Nephron progenitor cell (in vitro differentiated cells): ENCODE data around the gene SLAMF9.

Experiments
- DNase-seq: peaks from one replicate; pipeline ENCODE4 v3.0.0; 2021
- H3K27ac Mint-ChIP-seq: 2 replicates; pipeline ENCODE4 v1.8.0; 2021; ENCODE audit warnings: mild to moderate bottlenecking, moderate library complexity, mixed read lengths
- H3K27me3 Mint-ChIP-seq: 2 replicates; pipeline ENCODE4 v1.8.0; 2021; ENCODE audit warnings: mild to moderate bottlenecking, low read depth, mixed read lengths; ENCODE audit not compliant: poor library complexity
- H3K36me3 Mint-ChIP-seq: 2 replicates; pipeline ENCODE4 v1.8.0; 2021; ENCODE audit warnings: low read depth, mixed read lengths
- H3K4me1 Mint-ChIP-seq: 2 replicates; pipeline ENCODE4 v1.8.0; 2021; ENCODE audit warnings: mixed read lengths
- H3K4me3 Mint-ChIP-seq: 2 replicates; pipeline ENCODE4 v1.8.0; 2021; ENCODE audit warnings: mild to moderate bottlenecking, moderate library complexity, mixed read lengths
- H3K9me3 Mint-ChIP-seq: 2 replicates; pipeline ENCODE4 v1.8.0; 2021; ENCODE audit warnings: mild to moderate bottlenecking, moderate library complexity, mixed read lengths
- TF ChIP-seq, protein P1 (sequence below): fragments of 200-600 bp; sonication (generic); IDR thresholded peaks from 2 replicates; pipeline ENCODE4 v1.5.0; 2021; ENCODE audit warnings: antibody characterized with exemption

The SLAMF9 gene

DNA sequence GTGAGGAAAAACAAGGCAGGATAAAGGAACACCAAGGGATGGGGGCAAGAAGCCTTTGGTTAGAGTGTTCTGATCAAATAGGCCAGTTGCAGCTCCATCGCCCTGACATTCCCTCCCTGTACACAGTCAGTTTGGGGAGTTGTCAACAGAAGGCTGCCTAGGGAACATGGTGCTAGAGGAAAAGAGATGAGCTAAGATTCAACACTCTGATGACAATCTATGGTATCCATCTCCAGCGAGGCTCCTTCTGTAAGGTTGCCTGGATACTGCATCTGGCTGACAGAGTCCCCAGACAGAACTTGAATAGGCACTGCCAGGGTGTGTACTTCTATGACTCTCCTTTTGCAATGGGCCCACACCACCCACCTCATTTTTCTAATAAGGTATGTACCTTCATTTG lies 11.2 kb upstream of the SLAMF9 start:
- no peak for DNase-seq
- Mint-ChIP-seq H3K27me3 (peaks cover 55% of the 10 kb centered on the region), H3K27ac (no peak overlapping the region), H3K4me1 (no peaks in the 10 kb centered on the region), H3K9me3 (no peaks in the 10 kb centered on the region), H3K36me3 (no peaks in the 10 kb centered on the region), H3K4me3 (no peak overlapping the region)
- TF ChIP-seq, protein P1, sequence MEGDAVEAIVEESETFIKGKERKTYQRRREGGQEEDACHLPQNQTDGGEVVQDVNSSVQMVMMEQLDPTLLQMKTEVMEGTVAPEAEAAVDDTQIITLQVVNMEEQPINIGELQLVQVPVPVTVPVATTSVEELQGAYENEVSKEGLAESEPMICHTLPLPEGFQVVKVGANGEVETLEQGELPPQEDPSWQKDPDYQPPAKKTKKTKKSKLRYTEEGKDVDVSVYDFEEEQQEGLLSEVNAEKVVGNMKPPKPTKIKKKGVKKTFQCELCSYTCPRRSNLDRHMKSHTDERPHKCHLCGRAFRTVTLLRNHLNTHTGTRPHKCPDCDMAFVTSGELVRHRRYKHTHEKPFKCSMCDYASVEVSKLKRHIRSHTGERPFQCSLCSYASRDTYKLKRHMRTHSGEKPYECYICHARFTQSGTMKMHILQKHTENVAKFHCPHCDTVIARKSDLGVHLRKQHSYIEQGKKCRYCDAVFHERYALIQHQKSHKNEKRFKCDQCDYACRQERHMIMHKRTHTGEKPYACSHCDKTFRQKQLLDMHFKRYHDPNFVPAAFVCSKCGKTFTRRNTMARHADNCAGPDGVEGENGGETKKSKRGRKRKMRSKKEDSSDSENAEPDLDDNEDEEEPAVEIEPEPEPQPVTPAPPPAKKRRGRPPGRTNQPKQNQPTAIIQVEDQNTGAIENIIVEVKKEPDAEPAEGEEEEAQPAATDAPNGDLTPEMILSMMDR, result no peak

DNA sequence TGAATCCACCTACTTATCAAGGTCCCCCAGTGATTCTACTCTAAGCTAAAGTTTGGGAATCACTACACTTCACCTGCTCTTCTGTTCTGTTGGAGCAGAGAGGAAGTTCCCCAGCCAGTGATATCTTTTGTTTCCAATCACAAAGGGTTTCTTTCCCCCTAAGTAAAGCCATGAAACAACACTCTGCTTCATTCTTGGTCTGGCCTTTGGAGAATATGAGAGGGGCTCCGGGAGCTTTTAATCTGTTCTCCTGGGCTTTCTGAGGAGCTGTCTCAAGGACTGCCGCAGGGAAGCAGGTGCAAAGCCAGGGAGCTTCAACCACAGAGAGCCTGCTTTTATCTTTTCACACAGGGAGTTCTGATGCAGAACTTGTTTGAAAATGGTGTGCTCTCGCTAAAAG lies 10.1 kb upstream of the SLAMF9 start:
- no peak for DNase-seq
- no peak overlapping the region for H3K4me3 Mint-ChIP-seq
- peaks cover 52% of the 10 kb centered on the region for H3K27me3 Mint-ChIP-seq
- H3K9me3 Mint-ChIP-seq, result no peaks in the 10 kb centered on the region
- H3K27ac Mint-ChIP-seq, result no peak overlapping the region
- TF ChIP-seq, protein P1, result no peak
- H3K36me3 Mint-ChIP-seq, result no peaks in the 10 kb centered on the region
- no peaks in the 10 kb centered on the region for H3K4me1 Mint-ChIP-seq

DNA sequence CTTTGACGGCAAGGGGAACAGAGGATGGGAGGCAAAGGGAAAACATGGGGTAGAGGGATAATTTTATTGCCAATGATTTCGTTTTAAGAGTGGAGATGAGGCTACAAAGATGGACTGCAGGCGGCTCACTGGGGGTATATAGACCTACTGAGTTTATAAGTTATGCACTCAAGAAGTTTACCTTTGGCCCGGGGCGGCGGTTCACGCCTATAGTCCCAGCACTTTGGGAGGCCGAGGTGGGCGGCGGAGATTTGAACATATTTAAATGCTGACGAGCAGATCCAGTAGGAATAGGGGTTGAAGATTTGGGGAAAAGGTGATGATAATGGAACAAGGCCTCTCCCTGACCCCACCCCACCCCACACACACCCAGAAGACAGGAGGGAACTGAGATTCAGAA lies 8.1 kb upstream of the SLAMF9 start:
- Mint-ChIP-seq H3K4me3 (no peak overlapping the region), H3K27me3 (peaks cover 37% of the 10 kb centered on the region), H3K27ac (no peak overlapping the region), H3K9me3 (no peaks in the 10 kb centered on the region), H3K4me1 (no peaks in the 10 kb centered on the region), H3K36me3 (no peaks in the 10 kb centered on the region)
- DNase-seq, result no peak
- TF ChIP-seq, protein P1, result no peak

DNA sequence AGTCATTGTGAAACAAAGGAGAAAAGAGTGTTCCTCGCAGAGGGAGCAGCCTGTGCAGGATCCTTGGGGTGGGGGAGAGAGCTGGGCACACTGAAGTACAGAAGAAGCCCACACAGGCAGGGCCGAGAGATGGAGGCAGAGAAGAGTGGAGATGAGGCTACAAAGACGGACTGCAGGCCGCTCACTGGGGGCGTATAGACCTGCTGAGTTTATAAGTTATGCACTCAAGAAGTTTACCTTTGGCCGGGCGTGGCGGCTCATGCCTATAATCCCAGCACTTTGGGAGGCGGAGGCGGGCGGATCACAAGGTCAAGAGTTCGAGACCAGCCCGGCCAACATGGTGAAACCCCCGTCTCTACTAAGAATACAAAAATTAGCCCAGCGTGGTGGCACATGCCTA lies 7.6 kb upstream of the SLAMF9 start:
- no peak overlapping the region for H3K27ac Mint-ChIP-seq
- DNase-seq, result no peak
- no peaks in the 10 kb centered on the region for H3K9me3 Mint-ChIP-seq
- H3K4me3 Mint-ChIP-seq, result no peak overlapping the region
- no peaks in the 10 kb centered on the region for H3K36me3 Mint-ChIP-seq
- H3K27me3 Mint-ChIP-seq, result peaks cover 40% of the 10 kb centered on the region
- H3K4me1 Mint-ChIP-seq, result no peaks in the 10 kb centered on the region
- TF ChIP-seq, protein P1, result no peak

DNA sequence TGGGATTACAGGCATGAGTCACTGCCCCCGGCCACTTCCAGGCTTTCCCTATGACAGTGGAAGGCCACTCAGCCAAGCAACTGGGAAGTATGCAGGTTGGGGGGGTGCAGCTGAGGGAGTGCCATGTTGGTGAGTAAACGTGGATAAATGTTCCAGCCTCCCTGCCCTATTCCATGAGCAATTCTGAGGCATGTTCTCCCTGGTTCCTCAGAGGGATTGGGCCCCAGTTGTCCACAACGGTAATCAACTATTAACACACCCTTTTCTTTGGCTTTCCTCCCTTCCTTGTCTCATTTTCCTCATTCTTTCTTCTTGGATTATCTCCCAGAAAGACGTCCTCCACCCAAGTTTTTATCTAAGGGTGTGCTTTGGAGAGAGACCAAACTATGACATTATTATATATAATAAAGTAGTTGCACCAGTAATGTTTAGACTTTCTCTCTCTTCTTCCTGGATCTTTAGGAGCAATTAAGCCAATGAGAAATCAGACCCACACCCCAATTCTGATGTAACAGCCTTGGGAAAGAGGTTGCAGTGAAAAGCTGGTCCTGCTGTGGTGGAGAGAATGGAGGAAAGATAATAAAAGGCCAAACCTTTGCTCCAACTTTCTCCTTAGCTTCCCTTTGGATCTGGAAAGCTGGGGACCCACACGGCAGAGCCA lies 6.8 kb upstream of the SLAMF9 start:
- no peak for DNase-seq
- no peaks in the 10 kb centered on the region for H3K36me3 Mint-ChIP-seq
- H3K4me1 Mint-ChIP-seq, result no peaks in the 10 kb centered on the region
- H3K27me3 Mint-ChIP-seq, result peaks cover 36% of the 10 kb centered on the region
- TF ChIP-seq, protein P1, result no peak
- H3K9me3 Mint-ChIP-seq, result no peaks in the 10 kb centered on the region
- no peak overlapping the region for H3K4me3 Mint-ChIP-seq
- no peak overlapping the region for H3K27ac Mint-ChIP-seq

DNA sequence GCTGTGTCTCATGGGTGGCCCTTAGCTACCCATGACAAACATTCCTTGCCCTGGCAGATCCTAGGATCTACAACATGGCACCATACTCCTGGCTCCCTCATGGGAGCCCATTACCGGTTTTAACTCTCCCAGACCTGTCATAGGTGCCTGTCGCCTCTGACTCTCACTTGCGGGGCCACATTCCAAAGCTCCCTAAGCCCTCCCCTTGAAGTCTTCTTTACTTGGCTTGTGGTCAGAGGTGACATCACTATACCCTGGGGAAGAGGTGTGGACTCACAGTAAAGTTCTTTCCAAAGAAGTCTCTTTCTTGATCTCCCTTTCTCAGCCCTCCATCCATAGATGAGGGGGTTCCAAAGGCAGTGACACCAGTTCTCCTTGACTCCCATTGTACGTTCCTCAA lies 5.4 kb upstream of the SLAMF9 start:
- TF ChIP-seq, protein P1, result no peak
- no peak overlapping the region for H3K27ac Mint-ChIP-seq
- no peak overlapping the region for H3K4me3 Mint-ChIP-seq
- peaks cover under 1% of the 10 kb centered on the region for H3K4me1 Mint-ChIP-seq
- H3K9me3 Mint-ChIP-seq, result no peaks in the 10 kb centered on the region
- H3K36me3 Mint-ChIP-seq, result no peaks in the 10 kb centered on the region
- peaks cover 25% of the 10 kb centered on the region for H3K27me3 Mint-ChIP-seq
- DNase-seq, result no peak
